ENCODE results near the gene APLF.
"Not testable (repeated sequence)": the region's sequence is repeated elsewhere in the genome, so short reads cannot be mapped to it uniquely, and the experiment has no call there.

The APLF gene

DNA sequence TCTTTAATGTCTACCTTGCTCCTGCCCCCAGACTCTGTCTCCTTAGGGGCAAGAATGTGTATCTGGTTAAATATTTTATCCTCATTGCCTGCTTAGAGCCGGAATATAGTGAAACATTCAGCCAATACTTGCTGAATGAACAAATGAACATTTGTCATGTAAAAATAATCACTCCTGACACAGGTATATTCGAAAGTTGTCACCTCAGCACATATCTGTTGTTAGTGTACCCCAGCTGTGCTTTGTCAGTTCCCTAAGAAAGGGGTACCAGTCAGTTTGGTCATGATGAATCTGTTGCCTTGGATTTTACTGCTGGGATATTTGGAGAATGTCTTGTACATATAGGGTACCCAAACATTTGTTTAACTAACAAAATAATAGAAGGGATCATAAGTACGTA lies 99.0 kb downstream of the APLF start:
- Histone ChIP-seq H2AK5ac (ENCODE audit: low read length) (no peak overlapping the region), H3K4me2 (ENCODE audit: low read length) (no peak overlapping the region), H3K79me1 (ENCODE audit: low read length) (no peaks in the 10 kb centered on the region), H3K9me3 (ENCODE audit: insufficient read depth, low read depth, low read length) (no peaks in the 10 kb centered on the region), H3K4ac (ENCODE audit: low read depth, low read length) (no peak overlapping the region), H4K8ac (ENCODE audit: low read depth, low read length) (no peak overlapping the region), H3K18ac (ENCODE audit: low read length) (no peak overlapping the region), H2BK12ac (ENCODE audit: low read length) (no peak overlapping the region), H3K4me3 (ENCODE audit: low read depth, low read length) (no peak overlapping the region), H3K79me2 (ENCODE audit: control insufficient read depth, insufficient read depth, low read length, poor library complexity) (no peaks in the 10 kb centered on the region), H3K14ac (ENCODE audit: low read length) (no peak overlapping the region), H3K4me1 (ENCODE audit: control insufficient read depth in 1 of 2, insufficient read depth in 2 of 2, low read length in 2 of 2) (no peaks in the 10 kb centered on the region), H4K12ac (ENCODE audit: low read depth, low read length) (no peak overlapping the region), H2AFZ (ENCODE audit: insufficient read depth, low read length, poor library complexity) (no peak overlapping the region), H3K23ac (ENCODE audit: low read length) (no peak overlapping the region), H2BK5ac (ENCODE audit: low read depth, low read length, poor library complexity) (no peak overlapping the region), H3K27me3 (ENCODE audit: insufficient read depth, low read length) (no peaks in the 10 kb centered on the region), H2BK120ac (ENCODE audit: insufficient read depth, low read length, poor library complexity) (no peak overlapping the region), H3K9ac (ENCODE audit: low read length) (no peak overlapping the region), H3K36me3 (ENCODE audit: control insufficient read depth in 1 of 2, insufficient read depth in 2 of 2, low read length in 2 of 2) (no peaks in the 10 kb centered on the region), H4K91ac (ENCODE audit: low read depth, low read length) (no peak overlapping the region), H3K27ac (ENCODE audit: low read depth, low read length) (no peak overlapping the region)
- WGBS (ENCODE audit: extremely low coverage, insufficient coverage, insufficient read length), result no CpG with 5 or more reads among the region's 3 CpGs
- DNase-seq, result no peak

DNA sequence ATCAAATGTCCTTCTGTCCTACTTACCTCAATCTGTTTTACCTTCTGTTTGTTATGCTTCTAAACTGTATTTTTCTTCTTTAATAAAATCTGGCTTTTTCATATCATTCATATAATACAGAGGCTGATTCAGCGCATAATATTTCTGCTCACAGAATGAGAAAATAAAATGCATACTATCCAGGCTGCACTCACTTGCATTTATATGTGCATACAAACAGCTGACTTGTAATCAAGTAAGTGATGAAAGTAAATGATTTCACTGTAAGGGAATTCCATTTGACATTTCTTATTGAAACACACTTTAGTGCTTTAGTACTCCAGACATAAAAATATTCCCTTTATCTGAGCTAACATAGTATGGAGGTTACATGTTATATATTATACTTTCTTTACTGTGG lies 100.7 kb downstream of the APLF start:
- Histone ChIP-seq H3K9ac (ENCODE audit: low read length) (no peak overlapping the region), H3K79me2 (ENCODE audit: control insufficient read depth, insufficient read depth, low read length, poor library complexity) (no peaks in the 10 kb centered on the region), H3K4me3 (ENCODE audit: low read depth, low read length) (no peak overlapping the region), H2AFZ (ENCODE audit: insufficient read depth, low read length, poor library complexity) (no peak overlapping the region), H3K23ac (ENCODE audit: low read length) (no peak overlapping the region), H3K4me1 (ENCODE audit: control insufficient read depth in 1 of 2, insufficient read depth in 2 of 2, low read length in 2 of 2) (no peaks in the 10 kb centered on the region), H3K27ac (ENCODE audit: low read depth, low read length) (no peak overlapping the region), H3K14ac (ENCODE audit: low read length) (no peak overlapping the region), H3K9me3 (ENCODE audit: insufficient read depth, low read depth, low read length) (no peaks in the 10 kb centered on the region), H3K18ac (ENCODE audit: low read length) (no peak overlapping the region), H3K36me3 (ENCODE audit: control insufficient read depth in 1 of 2, insufficient read depth in 2 of 2, low read length in 2 of 2) (no peaks in the 10 kb centered on the region), H3K79me1 (ENCODE audit: low read length) (no peaks in the 10 kb centered on the region), H4K91ac (ENCODE audit: low read depth, low read length) (no peak overlapping the region), H2BK5ac (ENCODE audit: low read depth, low read length, poor library complexity) (no peak overlapping the region), H3K4me2 (ENCODE audit: low read length) (no peak overlapping the region), H2AK5ac (ENCODE audit: low read length) (no peak overlapping the region), H4K8ac (ENCODE audit: low read depth, low read length) (no peak overlapping the region), H2BK12ac (ENCODE audit: low read length) (no peak overlapping the region), H3K27me3 (ENCODE audit: insufficient read depth, low read length) (no peaks in the 10 kb centered on the region), H3K4ac (ENCODE audit: low read depth, low read length) (no peak overlapping the region), H2BK120ac (ENCODE audit: insufficient read depth, low read length, poor library complexity) (no peak overlapping the region), H4K12ac (ENCODE audit: low read depth, low read length) (no peak overlapping the region)
- WGBS (ENCODE audit: extremely low coverage, insufficient coverage, insufficient read length), result no CpG with 5 or more reads among the region's 1 CpG
- DNase-seq, result no peak

DNA sequence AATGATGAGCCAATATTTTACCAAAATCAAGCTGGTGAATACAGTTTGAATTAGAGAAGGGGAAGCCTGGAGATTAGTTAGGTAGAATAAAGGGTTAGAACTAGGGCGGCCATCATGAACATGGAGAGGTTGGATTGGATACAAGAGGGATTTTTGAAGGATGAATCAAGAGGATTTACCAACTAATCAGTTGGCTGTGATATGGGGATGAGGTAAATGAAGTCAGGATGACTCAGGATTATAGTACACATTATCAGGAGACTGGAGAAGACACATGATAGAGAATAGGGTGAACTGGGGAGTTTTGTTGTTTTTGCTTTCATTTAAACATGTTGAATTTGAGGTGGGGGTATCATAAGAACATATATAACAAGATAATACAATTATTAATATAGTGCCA lies 102.2 kb downstream of the APLF start:
- no peak overlapping the region for H4K8ac ChIP-seq (ENCODE audit: low read depth, low read length)
- H2AK5ac ChIP-seq (ENCODE audit: low read length), result no peak overlapping the region
- H3K4me3 ChIP-seq (ENCODE audit: low read depth, low read length), result no peak overlapping the region
- no peaks in the 10 kb centered on the region for H3K79me2 ChIP-seq (ENCODE audit: control insufficient read depth, insufficient read depth, low read length, poor library complexity)
- no peak for DNase-seq
- H3K36me3 ChIP-seq (ENCODE audit: control insufficient read depth in 1 of 2, insufficient read depth in 2 of 2, low read length in 2 of 2), result no peaks in the 10 kb centered on the region
- H2BK12ac ChIP-seq (ENCODE audit: low read length), result no peak overlapping the region
- no peak overlapping the region for H3K27ac ChIP-seq (ENCODE audit: low read depth, low read length)
- no peak overlapping the region for H3K4me2 ChIP-seq (ENCODE audit: low read length)
- H3K9ac ChIP-seq (ENCODE audit: low read length), result no peak overlapping the region
- no peaks in the 10 kb centered on the region for H3K27me3 ChIP-seq (ENCODE audit: insufficient read depth, low read length)
- WGBS (ENCODE audit: extremely low coverage, insufficient coverage, insufficient read length), result no CpG with 5 or more reads among the region's 1 CpG
- H2BK5ac ChIP-seq (ENCODE audit: low read depth, low read length, poor library complexity), result no peak overlapping the region
- H3K4ac ChIP-seq (ENCODE audit: low read depth, low read length), result no peak overlapping the region
- no peak overlapping the region for H4K12ac ChIP-seq (ENCODE audit: low read depth, low read length)
- no peak overlapping the region for H3K23ac ChIP-seq (ENCODE audit: low read length)
- no peak overlapping the region for H4K91ac ChIP-seq (ENCODE audit: low read depth, low read length)
- H2BK120ac ChIP-seq (ENCODE audit: insufficient read depth, low read length, poor library complexity), result no peak overlapping the region
- H3K14ac ChIP-seq (ENCODE audit: low read length), result no peak overlapping the region
- H3K4me1 ChIP-seq (ENCODE audit: control insufficient read depth in 1 of 2, insufficient read depth in 2 of 2, low read length in 2 of 2), result no peaks in the 10 kb centered on the region
- no peaks in the 10 kb centered on the region for H3K79me1 ChIP-seq (ENCODE audit: low read length)
- no peak overlapping the region for H3K18ac ChIP-seq (ENCODE audit: low read length)
- H2AFZ ChIP-seq (ENCODE audit: insufficient read depth, low read length, poor library complexity), result no peak overlapping the region
- no peaks in the 10 kb centered on the region for H3K9me3 ChIP-seq (ENCODE audit: insufficient read depth, low read depth, low read length)

DNA sequence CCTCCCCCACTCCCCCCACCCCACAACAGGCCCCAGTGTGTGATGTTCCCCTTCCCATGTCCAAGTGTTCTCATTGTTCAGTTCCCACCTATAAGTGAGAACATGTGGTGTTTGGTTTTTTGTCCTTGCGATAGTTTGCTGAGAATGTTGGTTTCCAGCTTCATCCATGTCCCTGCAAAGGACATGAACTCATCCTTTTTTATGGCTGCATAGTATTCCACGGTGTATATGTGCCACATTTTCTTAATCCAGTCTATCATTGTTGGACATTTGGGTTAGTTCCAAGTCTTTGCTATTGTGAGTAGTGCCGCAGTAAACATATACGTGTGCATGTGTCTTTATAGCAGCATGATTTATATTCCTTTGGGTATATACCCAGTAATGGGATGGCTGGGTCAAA lies 103.0 kb downstream of the APLF start:
- not testable (repeated sequence) for H4K12ac ChIP-seq (ENCODE audit: low read depth, low read length); H2BK120ac ChIP-seq (ENCODE audit: insufficient read depth, low read length, poor library complexity); H4K91ac ChIP-seq (ENCODE audit: low read depth, low read length); H3K23ac ChIP-seq (ENCODE audit: low read length); H3K14ac ChIP-seq (ENCODE audit: low read length); H3K9ac ChIP-seq (ENCODE audit: low read length); H3K4me2 ChIP-seq (ENCODE audit: low read length); H2AK5ac ChIP-seq (ENCODE audit: low read length); H3K4ac ChIP-seq (ENCODE audit: low read depth, low read length); H3K36me3 ChIP-seq (ENCODE audit: control insufficient read depth in 1 of 2, insufficient read depth in 2 of 2, low read length in 2 of 2); H3K27me3 ChIP-seq (ENCODE audit: insufficient read depth, low read length); H2BK5ac ChIP-seq (ENCODE audit: low read depth, low read length, poor library complexity); H3K79me1 ChIP-seq (ENCODE audit: low read length); DNase-seq; H2AFZ ChIP-seq (ENCODE audit: insufficient read depth, low read length, poor library complexity); H3K27ac ChIP-seq (ENCODE audit: low read depth, low read length); H3K9me3 ChIP-seq (ENCODE audit: insufficient read depth, low read depth, low read length); H3K4me3 ChIP-seq (ENCODE audit: low read depth, low read length); H2BK12ac ChIP-seq (ENCODE audit: low read length); H3K18ac ChIP-seq (ENCODE audit: low read length); H4K8ac ChIP-seq (ENCODE audit: low read depth, low read length); H3K4me1 ChIP-seq (ENCODE audit: control insufficient read depth in 1 of 2, insufficient read depth in 2 of 2, low read length in 2 of 2); H3K79me2 ChIP-seq (ENCODE audit: control insufficient read depth, insufficient read depth, low read length, poor library complexity)
- no CpG with 5 or more reads among the region's 4 CpGs for WGBS (ENCODE audit: extremely low coverage, insufficient coverage, insufficient read length)

Measured in trophoblast cell (in vitro differentiated cells and primary cell).